Heart left ventricle (tissue), 13 donors: ENCODE results near the gene MS4A12.

Experiments
- POLR2A ChIP-seq, 2 donors: fragments of 450-650 bp; IDR thresholded peaks; one replicate each; pipeline ENCODE4 v1.6.1; 2017; ENCODE audit warnings: antibody characterized with exemption in 2 of 2, mild to moderate bottlenecking in 2 of 2, moderate library complexity in 2 of 2
- TF ChIP-seq, protein P1 (sequence below), 12 donors: fragments of 200-600 bp; sonication (generic) in 4 of 12; IDR thresholded peaks; one replicate each; pipeline versions ENCODE4 v1.5.0 to v1.8.0; 2018 to 2022; ENCODE audit warnings: antibody characterized with exemption in 12 of 12, mild to moderate bottlenecking in 5 of 12
- donor health status: ischemic (EF 13 %, LVEDD 7.1; RV severe dilation, severe dysfunction).
- donor health status: DM: no; HTN: yes; CAD: no.
- donor health status: DM: no; HTN: no; CAD: no.
- donor health status: ischemic (EF 25% LVEDD 6.9; RV normal size, moderate dysfunction).
- donor health status: ischemic (EF 25% LVEDD 5.7; RV mildly dilated, moderate dysfunction).
- donor health status: ischemic (EF 35%, LVEDD 5.7; RV mildly dilated, moderate dysfunction).
- donor health status: nonischemic (EF 11% LVEDD 7.7; RV severe dilation, severe dysfunction).
- donor health status: DM: yes; HTN: yes; CAD: no.
- donor health status: PGD.
- donor health status: ischemic (EF 29% LVEDD 5.4; RV normal size, mild dysfunction).
- donor health status: nonischemic (EF 23%, LVEDD 6.1; RV moderate dilation, normal function).

DNA sequence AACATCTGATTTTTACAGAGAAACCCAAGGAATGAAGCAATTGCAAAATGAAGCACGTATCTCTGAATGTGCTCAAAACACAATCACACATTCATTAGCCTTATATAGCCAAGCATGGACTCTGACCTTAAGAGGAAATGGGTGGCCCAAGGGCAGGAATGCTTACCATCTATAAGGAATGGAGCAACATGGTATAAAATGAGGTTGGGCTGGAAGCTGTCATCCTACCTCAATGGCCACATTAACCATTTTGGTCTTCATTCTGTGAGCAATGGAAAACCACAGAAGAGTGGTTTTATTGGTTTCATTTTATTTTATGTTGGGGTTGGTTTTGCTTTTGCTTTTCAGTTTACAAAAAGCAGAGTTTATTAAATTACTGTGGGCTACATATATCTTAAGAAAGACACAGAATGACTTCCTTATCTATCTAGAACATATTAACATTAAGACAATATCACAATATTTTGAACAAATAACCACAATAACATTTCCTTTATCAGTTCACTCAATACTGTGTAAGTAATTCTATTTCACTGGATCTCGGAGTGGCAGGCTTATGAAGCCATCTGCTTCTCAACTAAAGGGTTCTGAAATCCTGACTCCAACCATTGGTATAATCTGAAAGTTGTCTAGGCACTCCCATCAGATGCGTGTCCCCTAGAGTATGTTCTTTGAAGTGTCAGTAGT, 11.8 kb downstream of the MS4A12 start:
- TF ChIP-seq POLR2A (IDR thresholded peaks at IDR 0.05), result no peak
- TF ChIP-seq, protein P1, sequence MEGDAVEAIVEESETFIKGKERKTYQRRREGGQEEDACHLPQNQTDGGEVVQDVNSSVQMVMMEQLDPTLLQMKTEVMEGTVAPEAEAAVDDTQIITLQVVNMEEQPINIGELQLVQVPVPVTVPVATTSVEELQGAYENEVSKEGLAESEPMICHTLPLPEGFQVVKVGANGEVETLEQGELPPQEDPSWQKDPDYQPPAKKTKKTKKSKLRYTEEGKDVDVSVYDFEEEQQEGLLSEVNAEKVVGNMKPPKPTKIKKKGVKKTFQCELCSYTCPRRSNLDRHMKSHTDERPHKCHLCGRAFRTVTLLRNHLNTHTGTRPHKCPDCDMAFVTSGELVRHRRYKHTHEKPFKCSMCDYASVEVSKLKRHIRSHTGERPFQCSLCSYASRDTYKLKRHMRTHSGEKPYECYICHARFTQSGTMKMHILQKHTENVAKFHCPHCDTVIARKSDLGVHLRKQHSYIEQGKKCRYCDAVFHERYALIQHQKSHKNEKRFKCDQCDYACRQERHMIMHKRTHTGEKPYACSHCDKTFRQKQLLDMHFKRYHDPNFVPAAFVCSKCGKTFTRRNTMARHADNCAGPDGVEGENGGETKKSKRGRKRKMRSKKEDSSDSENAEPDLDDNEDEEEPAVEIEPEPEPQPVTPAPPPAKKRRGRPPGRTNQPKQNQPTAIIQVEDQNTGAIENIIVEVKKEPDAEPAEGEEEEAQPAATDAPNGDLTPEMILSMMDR (IDR thresholded peaks at IDR 0.05), result no peak
